Left ventricle myocardium inferior (tissue), 1 donor: ENCODE measurements around the gene PTPRR. TPM values are rescaled to one million over a fixed set of nuclear protein-coding genes. Genes with fewer than 3 reads are reported as not detected.

ENCODE experiments used
- DNase-seq: peaks from one replicate; pipeline ENCODE4 v3.0.0-alpha.2; 2020
- H3K27ac ChIP-seq: fragments of 200-600 bp; replicated peaks from 2 replicates; pipeline ENCODE4 v1.8.0; 2021
- H3K27me3 ChIP-seq: fragments of 200-600 bp; 2 replicates; pipeline ENCODE4 v1.8.0; 2021; ENCODE audit warnings: low read depth
- H3K36me3 ChIP-seq: fragments of 200-600 bp; 2 replicates; pipeline ENCODE4 v1.8.0; 2021
- H3K4me1 ChIP-seq: fragments of 200-600 bp; 2 replicates; pipeline ENCODE4 v1.8.0; 2021
- H3K4me3 ChIP-seq: fragments of 200-600 bp; 2 replicates; pipeline ENCODE4 v1.8.0; 2021; ENCODE audit warnings: mild to moderate bottlenecking, moderate library complexity
- H3K9me3 ChIP-seq: fragments of 200-600 bp; replicated peaks from 2 replicates; pipeline ENCODE4 v1.8.0; 2021
- CTCF ChIP-seq: fragments of 200-600 bp; IDR thresholded peaks from 2 replicates; pipeline ENCODE4 v1.8.0; 2021; ENCODE audit warnings: antibody characterized with exemption, mild to moderate bottlenecking, borderline replicate concordance
- intact Hi-C: fragments of 100-400 bp; cut with micrococcal nuclease; formaldehyde crosslinking; loops from one replicate; pipeline ENCODE4 v1.11.0; 2022
- total RNA-seq: library from RNA; stranded (reverse); fragmentation: NEBNext Ultra II Directional; extraction: Animal tissue kit (Norgen Biotek cat#: 25700); gene quantifications from one replicate; pipeline ENCODE4 v1.2.1, GENCODE V29; 2021
- donor health status: DM: no; HTN: yes; CAD: no; lungs with severe emphysema.

PTPRR gene
- total RNA-seq, 1 donor from 2014 or later, result 1.3 TPM

DNA sequence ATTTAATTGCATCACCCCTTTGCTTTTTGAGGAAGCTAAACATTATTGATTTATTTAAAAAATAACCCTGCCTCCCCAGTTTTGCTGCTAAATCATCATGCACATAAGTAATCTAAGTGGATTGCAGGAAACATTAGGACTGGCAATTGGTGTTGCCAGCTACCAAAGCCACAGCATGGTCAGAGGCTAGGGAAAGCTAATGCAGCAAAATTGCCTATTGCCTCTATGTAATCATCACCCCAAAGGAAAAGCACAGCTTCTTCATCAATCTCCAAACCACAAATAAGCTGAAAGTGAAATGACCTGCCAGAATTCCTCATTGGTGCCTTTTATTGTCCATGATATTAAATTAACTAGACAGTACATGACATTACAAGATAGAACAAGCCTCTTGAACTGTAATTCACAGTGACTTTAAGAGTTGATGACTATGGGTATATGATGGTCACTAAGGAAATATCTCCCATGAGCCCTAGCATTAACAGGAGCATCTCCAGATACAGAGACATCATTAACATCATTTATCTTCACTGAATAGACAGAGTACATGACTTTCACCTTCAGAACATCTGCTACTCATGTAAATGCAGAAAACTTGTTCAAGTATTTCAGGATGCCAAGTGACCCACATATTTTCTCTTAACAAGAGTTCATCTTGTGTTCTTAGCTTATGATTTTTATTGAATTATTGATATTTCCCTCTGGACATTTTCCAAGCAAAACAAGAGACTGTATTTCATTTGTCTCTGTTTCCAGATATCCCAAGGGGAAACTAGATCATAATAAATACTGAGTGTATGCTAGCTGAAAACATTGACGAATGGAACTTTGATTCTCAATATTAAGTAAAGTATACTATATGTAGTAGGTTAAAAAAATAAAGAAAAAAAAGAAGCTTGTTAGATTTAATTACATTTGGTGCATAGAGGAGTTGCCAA is 29.4 kb downstream of the PTPRR start:
- H3K36me3 ChIP-seq, result no peaks in the 10 kb centered on the region
- no peak overlapping the region for H3K4me3 ChIP-seq
- H3K27me3 ChIP-seq, result no peaks in the 10 kb centered on the region
- no peak for TF ChIP-seq CTCF
- intact Hi-C loops, result no loop called here
- no peak for DNase-seq
- H3K9me3 ChIP-seq, result no peaks in the 10 kb centered on the region
- H3K4me1 ChIP-seq, result no peaks in the 10 kb centered on the region
- no peak overlapping the region for H3K27ac ChIP-seq

- no peaks in the 10 kb centered on the region for H3K9me3 ChIP-seq
- intact Hi-C loops, result no loop called here
- no peaks in the 10 kb centered on the region for H3K27me3 ChIP-seq
- DNase-seq, result no peak
- no peak overlapping the region for H3K4me3 ChIP-seq
- H3K27ac ChIP-seq, result no peak overlapping the region
- no peak for TF ChIP-seq CTCF
- H3K4me1 ChIP-seq, result no peaks in the 10 kb centered on the region
- H3K36me3 ChIP-seq, result no peaks in the 10 kb centered on the region
Measured at GRCh38 chr12:70885956-70886355, 34.6 kb downstream of the PTPRR start.

DNA sequence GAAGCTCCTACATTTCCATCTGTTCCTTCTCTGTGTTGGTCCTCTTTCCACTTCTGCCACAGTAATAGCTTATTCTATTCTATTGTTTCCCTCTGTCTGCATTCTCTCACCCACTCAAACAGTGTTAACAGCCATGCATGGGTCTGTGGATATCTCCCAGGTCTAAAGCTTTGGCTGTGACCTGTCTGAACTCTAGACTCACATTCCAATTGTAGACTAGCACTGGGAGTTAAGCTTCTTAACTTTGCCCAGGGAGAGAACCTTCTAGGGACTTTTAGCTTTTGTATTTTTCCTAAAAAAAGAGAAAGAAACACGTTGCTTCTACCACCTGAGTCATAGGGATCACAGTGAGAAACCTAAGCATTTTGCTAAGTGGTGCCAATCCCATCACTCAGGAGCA is 36.7 kb downstream of the PTPRR start:
- intact Hi-C loops, result no loop called here
- Histone ChIP-seq H3K27ac (no peak overlapping the region), H3K4me3 (no peak overlapping the region), H3K27me3 (no peaks in the 10 kb centered on the region), H3K4me1 (no peaks in the 10 kb centered on the region), H3K36me3 (no peaks in the 10 kb centered on the region), H3K9me3 (no peaks in the 10 kb centered on the region)
- DNase-seq, result no peak
- no peak for TF ChIP-seq CTCF

- intact Hi-C loops, result no loop called here
Measured at GRCh38 chr12:70880744-70881143, 39.8 kb downstream of the PTPRR start.

DNA sequence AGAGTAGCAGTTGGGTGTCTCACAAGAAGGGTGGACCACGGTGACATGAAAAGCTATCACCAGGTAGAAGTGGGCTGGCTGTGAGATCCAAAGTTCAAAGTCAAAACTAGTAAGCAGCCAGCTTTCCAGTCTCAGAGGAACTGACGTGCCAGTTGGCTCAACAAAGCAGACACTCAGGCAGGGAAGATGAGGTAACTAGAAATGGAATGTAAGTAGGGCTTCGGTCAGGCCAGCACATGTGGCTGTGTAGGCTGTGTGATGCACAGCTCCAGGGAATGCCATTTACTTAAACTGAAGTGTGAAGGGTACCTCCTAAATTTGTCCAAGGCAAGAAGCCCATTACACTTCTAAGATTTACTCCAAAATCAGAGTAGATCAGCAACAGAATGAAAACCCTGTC is 43.6 kb downstream of the PTPRR start:
- DNase-seq, result no peak
- TF ChIP-seq CTCF, result no peak
- H3K4me1 ChIP-seq, result no peaks in the 10 kb centered on the region
- H3K9me3 ChIP-seq, result peaks cover 12% of the 10 kb centered on the region
- intact Hi-C loops, result no loop called here
- H3K27me3 ChIP-seq, result no peaks in the 10 kb centered on the region
- no peak overlapping the region for H3K4me3 ChIP-seq
- H3K27ac ChIP-seq, result no peak overlapping the region
- no peaks in the 10 kb centered on the region for H3K36me3 ChIP-seq

More at GRCh38 chr12:70880744-70881143, 39.8 kb downstream of the PTPRR start:
- no peaks in the 10 kb centered on the region for H3K27me3 ChIP-seq
- no peak for TF ChIP-seq CTCF
- H3K9me3 ChIP-seq, result peaks cover 12% of the 10 kb centered on the region
- H3K4me1 ChIP-seq, result no peaks in the 10 kb centered on the region
- H3K27ac ChIP-seq, result no peak overlapping the region
- H3K36me3 ChIP-seq, result no peaks in the 10 kb centered on the region
- H3K4me3 ChIP-seq, result no peak overlapping the region
- DNase-seq, result no peak
